Stomach smooth muscle (tissue), 2 donors: ENCODE results near the gene KCNC3.

Experiments used
- H3K27ac ChIP-seq: one replicate; pipeline ENCODE4 v1.7.0; 2013; ENCODE audit warnings: mild to moderate bottlenecking, low read length, inconsistent platforms
- H3K27me3 ChIP-seq, 2 donors: one replicate each; pipeline ENCODE4 v1.7.0; 2013; ENCODE audit warnings: low read length in 2 of 2; ENCODE audit not compliant: insufficient read depth in 2 of 2, control insufficient read depth in 1 of 2
- H3K36me3 ChIP-seq, 2 donors: one replicate each; pipeline ENCODE4 v1.7.0; 2013; ENCODE audit warnings: low read length in 2 of 2; ENCODE audit not compliant: control insufficient read depth in 2 of 2, insufficient read depth in 2 of 2
- H3K4me1 ChIP-seq: one replicate; pipeline ENCODE4 v1.7.0; 2013; ENCODE audit warnings: low read length; ENCODE audit not compliant: control insufficient read depth, insufficient read depth
- H3K4me3 ChIP-seq, 2 donors: one replicate each; pipeline ENCODE4 v1.7.0; 2013; ENCODE audit warnings: low read length in 2 of 2
- H3K9ac ChIP-seq, 2 donors: one replicate each; pipeline ENCODE4 v1.7.0; 2013; ENCODE audit warnings: low read length in 2 of 2, mild to moderate bottlenecking in 1 of 2
- H3K9me3 ChIP-seq, 2 donors: one replicate each; pipeline ENCODE4 v1.7.0; 2013; ENCODE audit warnings: low read length in 2 of 2; ENCODE audit not compliant: control insufficient read depth in 2 of 2
- donor health status: healthy.
- donor health status: Pancreatic carcinoma.

KCNC3 gene

DNA sequence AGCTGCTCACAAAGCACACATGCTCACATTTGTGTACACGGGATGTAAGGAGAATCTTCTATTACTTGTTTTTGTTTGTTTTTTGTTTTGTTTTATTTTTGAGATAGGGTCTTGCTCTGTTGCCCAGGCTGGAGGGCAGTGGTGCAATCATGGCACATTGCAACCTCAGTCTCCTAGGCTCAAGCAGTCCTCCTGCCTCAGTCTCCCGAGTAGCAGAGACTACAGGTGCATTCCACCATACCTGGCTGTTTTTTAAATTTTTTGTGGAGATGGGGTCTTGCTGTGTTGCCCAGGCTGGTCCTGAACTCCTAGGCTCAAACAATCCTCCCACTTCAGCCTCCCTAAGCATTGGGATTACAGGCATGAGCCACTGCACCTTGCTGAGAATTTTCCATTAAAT is 41.8 kb downstream of the KCNC3 start:
- H3K4me1 ChIP-seq: no peaks in the 10 kb centered on the region
- peaks cover 7 to 25% of the 10 kb centered on the region in 2 donors for H3K9me3 ChIP-seq
- no peak overlapping the region for H3K4me3 ChIP-seq
- H3K9ac ChIP-seq: no peak overlapping the region
- H3K36me3 ChIP-seq: peaks cover 0 to 4% of the 10 kb centered on the region in 2 donors
- H3K27me3 ChIP-seq: peaks cover 3 to 5% of the 10 kb centered on the region in 2 donors
- H3K27ac ChIP-seq: no peak overlapping the region

- Histone ChIP-seq H3K9ac (no peak overlapping the region), H3K36me3 (peaks cover 0 to 4% of the 10 kb centered on the region in 2 donors), H3K9me3 (peaks cover 7 to 25% of the 10 kb centered on the region in 2 donors), H3K27ac (no peak overlapping the region), H3K27me3 (peaks cover 3 to 5% of the 10 kb centered on the region in 2 donors), H3K4me1 (no peaks in the 10 kb centered on the region), H3K4me3 (no peak overlapping the region)
Observed at GRCh38 chr19:50286443-50286842, 42.7 kb downstream of the KCNC3 start.

DNA sequence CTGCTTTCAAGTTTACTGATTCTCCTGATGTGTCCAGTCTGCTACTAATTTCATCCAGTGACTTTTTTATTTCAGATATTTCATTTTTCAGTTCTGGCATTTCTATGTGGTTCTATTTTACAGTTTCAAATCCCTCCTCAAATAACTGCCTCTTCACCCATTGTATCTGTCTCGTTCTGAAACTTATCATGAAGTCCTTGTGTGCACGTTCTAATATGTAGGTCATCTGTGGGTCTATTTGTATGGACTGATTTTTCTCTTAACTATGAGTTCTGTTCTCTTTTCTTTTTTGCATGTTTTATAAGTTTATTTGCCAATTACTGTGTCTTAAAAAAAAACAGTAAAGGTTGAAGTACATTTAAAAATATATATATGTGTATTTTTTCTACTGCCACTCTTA is 43.3 kb downstream of the KCNC3 start:
- peaks cover 0 to 4% of the 10 kb centered on the region in 2 donors for H3K36me3 ChIP-seq

DNA sequence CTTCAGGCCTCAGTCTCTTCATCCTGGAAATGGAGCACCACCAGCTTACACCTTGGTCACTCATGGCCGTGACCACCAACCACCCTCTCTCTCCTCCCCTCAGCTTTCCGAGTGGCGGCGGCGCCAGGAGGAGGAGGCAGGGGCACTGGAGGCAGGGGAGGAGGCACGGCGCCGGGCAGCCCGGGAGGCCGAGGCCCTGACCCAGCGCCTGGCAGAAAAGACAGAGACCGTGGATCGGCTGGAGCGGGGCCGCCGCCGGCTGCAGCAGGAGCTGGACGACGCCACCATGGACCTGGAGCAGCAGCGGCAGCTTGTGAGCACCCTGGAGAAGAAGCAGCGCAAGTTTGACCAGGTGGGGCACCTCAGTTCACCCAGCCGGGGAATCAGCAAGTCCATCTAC is 47.7 kb downstream of the KCNC3 start:
- Histone ChIP-seq H3K27ac (no peak overlapping the region), H3K36me3 (no peaks in the 10 kb centered on the region), H3K4me3 (no peak overlapping the region), H3K27me3 (no peaks in the 10 kb centered on the region), H3K9me3 (peaks cover 0 to 7% of the 10 kb centered on the region in 2 donors), H3K4me1 (no peaks in the 10 kb centered on the region), H3K9ac (no peak overlapping the region)

More for the DNA sequence above, 43.3 kb downstream of the KCNC3 start:
- no peak overlapping the region for H3K9ac ChIP-seq
- H3K4me3 ChIP-seq: no peak overlapping the region
- H3K9me3 ChIP-seq: peaks cover 7 to 25% of the 10 kb centered on the region in 2 donors
- H3K27ac ChIP-seq: no peak overlapping the region
- no peaks in the 10 kb centered on the region for H3K4me1 ChIP-seq
- peaks cover 3 to 4% of the 10 kb centered on the region in 2 donors for H3K27me3 ChIP-seq

- Histone ChIP-seq H3K9ac (no peak overlapping the region), H3K27me3 (no peaks in the 10 kb centered on the region), H3K9me3 (peaks cover 0 to 2% of the 10 kb centered on the region in 2 donors), H3K27ac (no peak overlapping the region), H3K4me3 (no peak overlapping the region), H3K36me3 (no peaks in the 10 kb centered on the region), H3K4me1 (no peaks in the 10 kb centered on the region)
Observed at GRCh38 chr19:50280983-50281382, 48.2 kb downstream of the KCNC3 start.

GRCh38 chr19:50280074-50280473 is 49.1 kb downstream of the KCNC3 start:
- Histone ChIP-seq H3K9me3 (no peaks in the 10 kb centered on the region), H3K36me3 (no peaks in the 10 kb centered on the region), H3K27me3 (peaks cover 0 to 4% of the 10 kb centered on the region in 2 donors), H3K4me3 (no peak overlapping the region), H3K27ac (no peak overlapping the region), H3K4me1 (no peaks in the 10 kb centered on the region), H3K9ac (no peak overlapping the region)

- no peaks in the 10 kb centered on the region for H3K36me3 ChIP-seq
- H3K4me1 ChIP-seq: no peaks in the 10 kb centered on the region
- H3K4me3 ChIP-seq: no peak overlapping the region
- H3K9ac ChIP-seq: no peak overlapping the region
- peaks cover 0 to 4% of the 10 kb centered on the region in 2 donors for H3K27me3 ChIP-seq
- no peaks in the 10 kb centered on the region for H3K9me3 ChIP-seq
- H3K27ac ChIP-seq: no peak overlapping the region
Observed at GRCh38 chr19:50277966-50278580, 51.1 kb downstream of the KCNC3 start.

- Histone ChIP-seq H3K9me3 (no peaks in the 10 kb centered on the region), H3K4me1 (no peaks in the 10 kb centered on the region), H3K27ac (no peak overlapping the region), H3K9ac (no peak overlapping the region), H3K36me3 (no peaks in the 10 kb centered on the region), H3K27me3 (peaks cover 0 to 4% of the 10 kb centered on the region in 2 donors), H3K4me3 (no peak overlapping the region)
Observed at GRCh38 chr19:50276370-50277063, 52.7 kb downstream of the KCNC3 start.

DNA sequence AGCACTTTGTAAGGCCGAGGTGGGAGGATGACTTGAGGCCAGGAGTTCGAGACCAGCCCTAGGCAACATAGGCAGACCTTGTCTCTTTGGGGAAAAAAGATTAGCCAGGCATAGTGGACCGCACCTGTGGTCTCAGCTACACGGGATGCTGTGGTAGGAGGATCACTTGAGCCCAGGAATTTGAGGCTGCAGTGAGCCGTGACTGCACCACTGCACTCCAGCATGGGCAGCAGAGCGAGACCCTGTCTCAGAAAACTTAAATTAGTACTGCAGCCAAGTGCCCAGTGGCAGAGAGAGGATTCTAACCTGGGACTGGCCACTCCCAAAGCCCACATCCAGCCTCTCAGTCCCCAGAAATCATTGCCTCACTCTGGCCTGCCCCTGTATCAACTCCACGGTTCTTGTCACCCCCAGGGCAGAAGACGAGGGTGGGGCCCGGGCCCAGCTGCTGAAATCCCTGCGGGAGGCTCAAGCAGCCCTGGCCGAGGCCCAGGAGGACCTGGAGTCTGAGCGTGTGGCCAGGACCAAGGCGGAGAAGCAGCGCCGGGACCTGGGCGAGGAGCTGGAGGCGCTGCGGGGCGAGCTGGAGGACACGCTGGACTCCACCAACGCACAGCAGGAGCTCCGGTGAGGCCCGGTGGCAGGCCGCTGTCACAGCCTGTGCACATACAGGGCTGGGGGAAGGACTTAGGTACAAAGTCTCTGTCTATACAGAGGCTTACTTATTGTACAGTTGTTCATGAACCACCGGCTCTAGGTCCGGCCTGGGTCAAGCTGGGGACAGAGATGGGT is 53.4 kb downstream of the KCNC3 start:
- no peak overlapping the region for H3K9ac ChIP-seq
- H3K36me3 ChIP-seq: no peaks in the 10 kb centered on the region
- H3K27me3 ChIP-seq: peaks cover 2 to 4% of the 10 kb centered on the region in 2 donors
- H3K4me1 ChIP-seq: no peaks in the 10 kb centered on the region
- H3K9me3 ChIP-seq: no peaks in the 10 kb centered on the region
- no peak overlapping the region for H3K27ac ChIP-seq
- H3K4me3 ChIP-seq: no peak overlapping the region

- Histone ChIP-seq H3K27ac (no peak overlapping the region), H3K36me3 (no peaks in the 10 kb centered on the region), H3K9me3 (no peaks in the 10 kb centered on the region), H3K9ac (no peak overlapping the region), H3K4me1 (no peaks in the 10 kb centered on the region), H3K4me3 (no peak overlapping the region), H3K27me3 (peaks cover 4 to 6% of the 10 kb centered on the region in 2 donors)
Observed at GRCh38 chr19:50273821-50274220, 55.4 kb downstream of the KCNC3 start.
